KOPT-K1 (cell line): ENCODE results near the gene TOMM40L.
A peak's percentile ranks its signal among the peaks of the same experiment; 100 is the strongest.

Experiments
- H3K27ac ChIP-seq: fragments of 200-600 bp; sonication (generic); 2 replicates; pipeline ENCODE4 v1.5.1; 2016; ENCODE audit warnings: antibody characterized with exemption, mild to moderate bottlenecking, low read depth, low read length; ENCODE audit not compliant: poor library complexity, severe bottlenecking
- H3K36me3 ChIP-seq: fragments of 200-600 bp; sonication (generic); 2 replicates; pipeline ENCODE4 v1.5.1; 2017; ENCODE audit warnings: antibody characterized with exemption, mild to moderate bottlenecking, low read length, moderate library complexity; ENCODE audit not compliant: insufficient read depth
- H3K9me3 ChIP-seq: fragments of 200-600 bp; sonication (generic); 2 replicates; pipeline ENCODE4 v1.5.1; 2017; ENCODE audit warnings: antibody characterized with exemption, low read length, mild to moderate bottlenecking; ENCODE audit not compliant: insufficient read depth, poor library complexity, severe bottlenecking

Gene TOMM40L

DNA sequence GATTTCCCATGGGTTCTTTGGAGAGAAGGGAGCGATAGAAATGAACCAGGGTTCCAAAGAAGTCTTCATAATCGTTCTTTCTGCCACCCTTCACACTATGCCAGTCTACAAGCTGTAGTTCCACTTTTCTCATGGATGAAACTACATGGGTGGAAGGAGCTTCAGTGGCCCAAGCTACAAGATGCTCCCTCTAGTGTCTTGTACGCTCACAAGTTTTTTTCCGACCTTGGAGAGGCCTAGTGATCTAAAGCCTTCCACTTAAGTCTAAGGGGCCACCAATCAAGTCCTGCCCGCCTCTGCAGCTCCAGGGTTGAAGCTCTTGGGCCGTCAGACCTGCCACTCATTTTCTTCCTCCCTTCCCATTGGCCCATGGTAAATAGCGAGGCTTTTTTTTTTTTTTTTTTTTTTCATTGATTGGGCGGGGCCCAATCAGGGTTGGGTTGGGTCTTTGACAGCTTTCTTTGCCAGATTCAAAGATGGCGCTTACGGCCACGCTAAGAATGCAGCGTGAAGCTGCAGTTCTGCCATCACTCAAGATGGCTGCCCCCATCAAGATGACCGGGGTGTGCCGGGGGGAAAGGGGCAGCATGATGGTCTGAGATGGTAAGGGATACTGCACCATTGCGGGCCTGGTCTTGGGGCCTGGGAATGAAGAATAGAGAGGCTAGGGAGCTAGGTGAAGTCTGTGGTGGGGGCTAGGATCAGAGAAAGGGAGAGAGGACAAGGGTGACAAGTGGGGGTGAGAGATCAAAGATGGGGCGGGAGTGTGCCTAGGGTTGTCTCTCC lies at the start of gene TOMM40L:
Gene TOMM40L (plus strand): TSS at position 527 of the 786 bp plus-strand sequence. CDS start 430 bp downstream, outside the sequence.
- peaks cover 25% of the 10 kb centered on the region for H3K36me3 ChIP-seq
- peak within 1 kb of the TSS; percentile 66 for H3K27ac ChIP-seq

DNA sequence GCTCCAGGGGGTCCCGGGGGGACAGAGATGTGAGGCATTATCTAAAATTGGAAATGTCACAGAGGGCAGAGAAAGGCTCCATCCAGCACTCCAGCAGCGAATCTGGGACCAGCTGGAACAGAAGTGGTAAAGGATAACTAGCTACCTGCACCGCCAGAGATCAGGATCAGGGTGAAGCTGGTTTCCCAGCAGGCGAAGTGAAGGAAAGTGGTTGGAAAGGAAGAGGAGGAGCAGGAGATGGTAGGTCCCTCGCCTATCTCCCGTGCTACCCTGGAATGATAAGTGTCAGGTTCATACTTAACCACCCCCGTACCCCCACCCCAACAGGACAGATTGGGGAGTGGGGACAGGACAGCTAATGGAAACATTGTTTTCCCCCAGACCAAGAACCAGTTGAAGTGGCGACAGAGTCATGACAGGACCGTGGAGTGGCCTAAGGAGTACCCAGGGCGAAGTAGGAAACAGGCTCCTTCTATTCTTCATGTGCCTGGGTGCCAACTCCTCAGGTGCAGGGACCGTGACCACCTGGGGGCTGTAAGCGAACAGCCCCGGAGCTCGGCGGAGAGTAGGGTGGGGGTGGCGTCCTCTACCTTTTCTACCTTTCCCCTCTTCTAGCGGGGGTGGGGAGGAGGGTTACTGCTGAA lies 49.3 kb upstream of the TOMM40L start:
- peaks cover 43% of the 10 kb centered on the region for H3K36me3 ChIP-seq
- no peaks in the 10 kb centered on the region for H3K9me3 ChIP-seq
- H3K27ac ChIP-seq: peak overlapping the region; percentile 79

More for the DNA sequence above, at the start of gene TOMM40L:
- no peaks in the 10 kb centered on the region for H3K9me3 ChIP-seq

DNA sequence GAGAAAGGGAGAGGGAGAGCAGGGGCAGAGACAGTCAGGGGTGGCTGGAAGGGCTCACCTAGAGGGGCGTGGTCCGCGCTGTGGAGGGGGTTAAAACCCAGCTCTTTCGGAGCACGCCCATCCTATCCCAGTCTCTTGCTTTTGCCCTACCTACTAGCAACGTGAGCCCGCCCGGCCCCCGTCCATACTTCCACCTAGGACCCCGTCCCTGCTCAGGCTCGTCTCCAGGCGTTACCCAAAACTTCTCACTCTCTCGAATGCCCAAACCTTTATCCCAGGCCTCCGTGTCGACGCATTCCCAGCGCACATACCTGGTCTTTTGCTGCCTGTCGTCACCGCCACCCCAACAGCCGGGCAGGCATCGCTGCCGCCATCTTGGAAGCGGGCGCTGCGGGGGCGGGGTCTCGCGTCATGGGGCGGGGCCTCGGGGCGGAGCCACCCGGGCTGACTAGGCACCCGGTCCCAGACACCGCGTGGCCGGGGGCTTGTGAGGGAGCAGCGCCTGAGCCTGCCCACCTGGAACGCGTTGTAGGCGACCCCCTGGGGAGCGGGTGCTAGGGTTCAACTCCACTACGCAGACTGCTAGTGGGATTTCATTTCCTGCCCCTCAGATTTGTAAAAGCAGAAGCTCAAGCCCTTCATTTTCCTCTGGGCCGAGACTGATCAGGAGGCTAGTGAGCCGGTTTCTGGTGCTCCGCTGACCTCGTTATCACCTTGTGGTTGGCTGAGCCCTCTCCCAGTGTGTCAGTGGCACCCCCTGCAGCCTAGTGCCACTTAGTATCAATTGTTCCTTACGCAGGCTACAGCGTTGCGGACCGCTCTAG lies 48.5 kb upstream of the TOMM40L start, which contains the start of gene B4GALT3:
Gene B4GALT3 (minus strand): TSS at position 396 of the 824 bp plus-strand sequence. CDS start 1,447 bp downstream, outside the sequence.
- Histone ChIP-seq H3K9me3 (no peaks in the 10 kb centered on the region), H3K27ac (peak within 1 kb of the TSS; percentile 79), H3K36me3 (peaks cover 36% of the 10 kb centered on the region)

DNA sequence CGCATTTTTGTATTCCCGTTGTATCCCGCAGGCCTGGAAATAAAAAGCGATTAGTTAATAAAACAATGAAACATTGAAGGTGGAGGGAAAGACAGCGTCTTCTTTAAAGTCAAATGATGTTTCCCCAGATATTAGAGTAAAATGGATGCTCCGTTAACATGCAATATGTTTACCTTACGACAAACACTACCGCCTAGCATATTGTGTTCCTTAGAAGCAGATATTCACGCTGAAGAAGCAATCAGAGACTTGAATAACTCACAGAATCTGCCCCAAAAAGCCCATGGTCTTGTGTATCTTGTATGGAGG lies 48.0 kb upstream of the TOMM40L start:
- Histone ChIP-seq H3K36me3 (peaks cover 30% of the 10 kb centered on the region), H3K9me3 (no peaks in the 10 kb centered on the region), H3K27ac (peak overlapping the region; percentile 79)

DNA sequence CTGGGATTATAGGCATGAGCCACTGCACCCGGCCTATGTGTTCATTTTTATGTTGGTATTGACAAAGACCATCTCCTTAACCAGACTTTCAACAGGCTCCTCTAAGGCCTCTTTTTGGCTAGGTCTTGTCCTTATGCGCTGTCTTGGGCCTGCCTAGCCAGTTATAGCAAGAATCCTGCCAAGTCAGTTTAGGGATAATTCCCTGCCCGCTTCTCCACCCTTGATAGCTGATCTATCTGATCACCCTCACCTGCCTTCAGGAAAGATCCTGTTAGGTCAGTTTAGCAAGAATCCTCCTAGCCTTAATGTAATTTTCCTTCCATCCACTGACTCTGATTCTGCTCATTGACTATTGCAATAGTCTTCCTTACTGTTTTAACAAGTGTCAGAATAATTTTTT lies 46.2 kb upstream of the TOMM40L start:
- Histone ChIP-seq H3K27ac (no peak overlapping the region), H3K9me3 (no peaks in the 10 kb centered on the region), H3K36me3 (peaks cover 12% of the 10 kb centered on the region)

DNA sequence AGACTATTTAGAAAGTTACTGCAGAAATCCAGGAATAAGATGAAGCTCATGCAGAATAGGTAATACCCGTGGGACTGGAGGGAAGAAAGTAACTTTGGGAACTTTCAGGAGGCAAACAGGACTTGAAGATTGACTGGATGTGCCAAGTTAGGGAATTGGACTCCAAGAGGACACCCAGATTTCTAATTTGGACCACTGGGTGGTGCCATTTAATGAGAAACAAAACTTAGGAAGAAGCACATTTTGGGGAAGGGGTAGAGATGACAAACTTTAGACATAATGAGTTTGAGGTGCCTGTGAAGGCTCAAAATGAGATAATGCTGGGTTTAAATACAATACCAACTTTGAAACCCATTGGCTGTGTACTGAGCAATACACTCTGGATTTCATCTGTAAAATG lies 45.2 kb upstream of the TOMM40L start:
- Histone ChIP-seq H3K9me3 (no peaks in the 10 kb centered on the region), H3K36me3 (peaks cover 2% of the 10 kb centered on the region; the same call in 1 of the 2 replicates), H3K27ac (no peak overlapping the region)

DNA sequence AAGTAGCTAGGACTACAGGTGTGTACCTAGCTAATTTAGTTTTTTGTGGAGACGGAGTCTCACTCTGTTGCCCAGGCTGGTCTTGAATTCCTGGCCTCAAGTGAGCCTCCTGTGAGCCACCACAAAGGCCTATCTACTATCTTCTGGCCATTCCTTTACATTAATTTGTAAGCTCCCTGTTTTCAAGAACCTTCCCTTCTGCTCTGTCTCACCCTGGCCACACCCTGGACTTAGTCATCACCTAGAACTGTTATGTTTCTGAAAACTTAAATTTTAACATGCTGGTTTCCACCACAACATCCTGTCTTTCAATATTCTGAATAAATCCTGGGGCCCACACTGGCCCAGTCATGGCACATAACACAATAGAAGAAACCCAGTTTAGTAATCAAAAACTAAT lies 43.6 kb upstream of the TOMM40L start:
- Histone ChIP-seq H3K36me3 (no peaks in the 10 kb centered on the region), H3K27ac (no peak overlapping the region), H3K9me3 (no peaks in the 10 kb centered on the region)

DNA sequence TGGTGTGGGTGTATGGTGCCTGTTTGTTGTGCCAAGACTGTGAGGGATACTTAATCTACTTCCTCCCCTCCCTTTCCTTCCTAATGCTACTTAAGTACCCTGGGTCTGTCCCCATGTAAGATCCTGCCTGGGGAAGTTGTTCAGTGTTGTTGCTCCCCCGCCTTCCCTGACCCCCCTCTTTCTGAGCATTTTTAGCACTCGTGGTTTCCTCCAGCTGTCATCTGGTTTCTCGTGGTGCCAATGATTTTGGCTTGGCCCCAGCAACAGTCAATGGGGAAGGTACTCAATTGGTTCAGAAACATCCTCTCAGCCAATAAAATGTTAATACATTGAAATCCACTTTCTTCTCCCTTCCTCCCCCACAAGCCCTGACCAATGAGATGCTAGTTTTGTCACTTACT lies 40.6 kb upstream of the TOMM40L start:
- Histone ChIP-seq H3K36me3 (no peaks in the 10 kb centered on the region), H3K27ac (peak overlapping the region; percentile 54), H3K9me3 (no peaks in the 10 kb centered on the region)

DNA sequence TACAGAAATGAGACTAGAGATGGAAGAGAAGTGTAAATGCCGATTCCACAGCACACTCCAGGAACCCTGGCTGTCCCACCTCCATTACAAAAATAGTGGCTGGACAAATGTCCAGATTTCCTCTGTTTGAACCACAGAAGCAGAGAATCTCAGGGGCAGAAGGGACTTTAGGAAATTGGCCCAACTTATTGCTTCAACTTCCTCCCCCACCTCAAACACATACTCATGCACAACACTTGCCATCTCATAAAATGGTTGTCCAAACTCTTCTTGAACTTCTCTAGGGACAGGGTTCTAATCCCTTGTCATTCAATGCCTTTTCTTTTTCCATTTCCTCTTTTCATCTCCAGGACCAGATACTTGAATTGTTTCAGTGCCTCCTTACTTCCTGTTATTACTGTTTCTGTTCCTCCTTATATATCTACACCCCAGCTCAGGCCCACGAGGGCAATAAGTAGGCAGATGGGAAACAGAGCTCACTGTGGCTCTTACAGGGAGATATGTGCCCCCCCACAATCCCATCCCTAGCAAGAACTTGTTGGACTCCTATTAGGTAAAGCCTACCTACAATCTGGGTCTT lies 40.0 kb upstream of the TOMM40L start:
- peak overlapping the region; percentile 54 for H3K27ac ChIP-seq
- H3K9me3 ChIP-seq: no peaks in the 10 kb centered on the region
- H3K36me3 ChIP-seq: no peaks in the 10 kb centered on the region

DNA sequence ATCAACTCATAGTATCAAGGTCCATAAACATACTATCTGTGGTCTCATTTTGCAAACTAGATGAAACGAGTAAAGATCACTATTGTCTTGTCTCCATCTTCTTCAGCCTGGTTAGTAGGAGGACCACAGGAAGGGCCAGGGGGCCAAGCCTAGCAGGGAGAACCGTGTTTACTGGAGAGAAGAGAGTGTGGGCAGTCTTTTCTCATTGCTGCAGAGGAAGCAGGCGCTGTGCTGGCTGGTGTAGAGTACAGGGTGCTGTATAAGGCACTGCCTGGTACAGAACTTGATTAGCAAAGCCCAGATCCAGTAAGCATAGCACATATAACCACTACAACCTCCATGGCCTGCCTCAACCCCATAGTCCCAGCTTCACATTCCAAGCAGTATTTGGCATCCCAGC lies 38.5 kb upstream of the TOMM40L start:
- no peak overlapping the region for H3K27ac ChIP-seq
- H3K9me3 ChIP-seq: no peaks in the 10 kb centered on the region
- no peaks in the 10 kb centered on the region for H3K36me3 ChIP-seq

DNA sequence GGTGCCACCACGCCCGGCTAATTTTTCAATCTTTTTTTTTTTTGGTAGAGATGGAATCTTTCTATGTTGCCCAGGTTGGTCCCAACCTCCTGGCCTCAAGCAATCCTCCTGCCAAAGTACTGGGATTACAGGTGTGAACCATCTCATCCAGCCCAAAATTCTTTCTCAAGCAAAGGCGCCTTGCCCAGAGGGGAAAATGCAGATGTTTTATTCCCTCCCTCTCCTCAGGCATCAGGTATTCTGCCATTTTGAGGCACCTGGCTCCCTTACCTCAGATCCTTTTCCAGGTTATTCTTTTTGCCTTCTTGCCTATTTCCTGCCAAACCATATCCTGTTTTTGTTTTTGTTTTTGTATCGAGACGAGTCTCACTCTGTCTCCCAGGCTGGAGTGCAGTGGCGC lies 37.5 kb upstream of the TOMM40L start:
- H3K36me3 ChIP-seq: no peaks in the 10 kb centered on the region

DNA sequence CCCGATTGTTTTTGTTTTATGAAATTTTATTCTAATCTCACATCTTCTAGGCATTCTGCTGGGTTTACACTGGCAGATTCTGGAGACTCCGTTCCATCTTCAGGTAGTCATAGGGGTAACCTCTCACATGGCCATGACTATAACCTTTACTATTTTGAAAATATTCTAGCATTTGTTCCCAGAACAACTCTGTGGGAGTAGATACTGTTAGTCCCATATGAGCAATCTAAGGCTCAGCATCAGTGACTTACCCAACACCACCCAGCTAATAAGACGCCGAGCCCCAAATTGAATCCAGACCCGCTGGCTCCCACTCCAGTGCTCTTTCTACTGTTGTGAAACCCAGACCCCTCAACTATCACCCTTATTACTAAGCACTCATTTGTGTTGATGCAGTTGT lies 36.8 kb upstream of the TOMM40L start:
- no peaks in the 10 kb centered on the region for H3K9me3 ChIP-seq
- no peaks in the 10 kb centered on the region for H3K36me3 ChIP-seq
- no peak overlapping the region for H3K27ac ChIP-seq

More for the DNA sequence above, 37.5 kb upstream of the TOMM40L start:
- no peak overlapping the region for H3K27ac ChIP-seq
- no peaks in the 10 kb centered on the region for H3K9me3 ChIP-seq

DNA sequence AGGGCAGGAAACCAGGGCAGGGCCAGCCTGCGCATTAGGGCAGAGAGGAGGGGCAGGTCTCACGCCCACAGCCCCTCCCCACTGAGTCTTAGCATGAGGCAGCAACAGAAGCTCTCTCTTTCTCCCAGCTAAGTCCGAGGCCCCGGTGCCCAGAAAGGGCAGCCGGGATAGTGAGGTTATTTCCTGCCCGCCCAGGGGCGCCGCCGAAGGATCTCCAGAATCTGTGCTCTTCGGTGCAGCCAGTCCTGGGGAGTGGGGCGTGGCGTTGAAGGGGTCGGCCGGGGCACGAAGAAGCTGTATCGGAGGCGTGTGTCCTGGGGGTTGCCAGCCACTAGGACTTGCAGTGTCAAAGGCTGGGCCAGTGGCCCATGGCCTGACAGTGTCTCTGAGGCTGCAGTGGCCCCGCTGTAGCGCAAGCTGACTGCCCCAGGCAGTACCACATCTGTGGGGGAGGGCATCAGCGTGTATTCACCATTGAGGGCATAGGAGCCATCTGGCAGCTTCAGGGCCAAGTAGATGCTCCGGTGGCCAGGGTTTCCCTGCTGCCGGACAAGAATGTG lies 34.8 kb upstream of the TOMM40L start:
- no peaks in the 10 kb centered on the region for H3K36me3 ChIP-seq
- H3K9me3 ChIP-seq: no peaks in the 10 kb centered on the region
- H3K27ac ChIP-seq: no peak overlapping the region

DNA sequence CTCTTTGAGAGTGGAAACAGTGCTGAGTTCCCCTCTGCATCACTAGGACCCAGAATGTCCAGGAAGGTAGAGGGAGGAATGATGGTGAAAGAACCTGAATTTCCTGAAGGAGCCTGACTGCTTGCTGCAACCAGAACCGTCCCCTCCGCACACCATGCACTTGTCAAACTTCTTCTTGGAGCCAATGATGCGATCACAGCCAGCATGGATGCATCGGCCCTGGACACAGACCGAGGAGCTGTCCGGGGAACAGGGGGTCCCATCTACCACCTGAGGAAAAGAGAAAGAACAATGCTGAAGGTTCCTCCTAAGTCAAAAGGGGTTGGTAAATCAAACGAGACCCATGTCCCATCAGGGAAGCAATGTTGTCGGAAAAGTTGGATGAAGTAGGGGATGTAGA lies 33.9 kb upstream of the TOMM40L start:
- Histone ChIP-seq H3K27ac (no peak overlapping the region), H3K36me3 (no peaks in the 10 kb centered on the region)

More for the DNA sequence above, 33.9 kb upstream of the TOMM40L start:
- H3K9me3 ChIP-seq: no peaks in the 10 kb centered on the region
